HCT116 (cell line): ENCODE results near the gene PATZ1.
"Not testable (repeated sequence)": the region's sequence is repeated elsewhere in the genome, so short reads cannot be mapped to it uniquely, and the experiment has no call there.

Experiments
- SIN3A ChIP-seq: IDR thresholded peaks from 2 replicates; pipeline ENCODE4 v1.6.1; 2012; ENCODE audit warnings: low read depth
- ZFX ChIP-seq: fragments of 450-650 bp; IDR thresholded peaks from 2 replicates; pipeline ENCODE4 v1.6.1; 2017

- TF ChIP-seq SIN3A, ZFX: not testable (repeated sequence)
Observed at GRCh38 chr22:31314220-31314619, 31.9 kb downstream of the PATZ1 start.
